GM18505 (cell line): Measurements from ENCODE around the gene ZRSR2.
A peak's percentile ranks its signal among the peaks of the same experiment; 100 is the strongest.
"Not testable (repeated sequence)": the region's sequence is repeated elsewhere in the genome, so short reads cannot be mapped to it uniquely, and the experiment has no call there.

ENCODE experiments used
- ATAC-seq: cut with Tn5 transposase; IDR thresholded peaks from one replicate; pipeline ENCODE4 v1.9.1; 2021; ENCODE audit not compliant: unreplicated experiment
- POLR2A ChIP-seq: IDR thresholded peaks from 4 replicates; pipeline ENCODE4 v1.6.1; 2011; ENCODE audit warnings: borderline replicate concordance; ENCODE audit not compliant: insufficient read depth, insufficient read length; ENCODE audit errors: extremely low read depth

The ZRSR2 gene

DNA sequence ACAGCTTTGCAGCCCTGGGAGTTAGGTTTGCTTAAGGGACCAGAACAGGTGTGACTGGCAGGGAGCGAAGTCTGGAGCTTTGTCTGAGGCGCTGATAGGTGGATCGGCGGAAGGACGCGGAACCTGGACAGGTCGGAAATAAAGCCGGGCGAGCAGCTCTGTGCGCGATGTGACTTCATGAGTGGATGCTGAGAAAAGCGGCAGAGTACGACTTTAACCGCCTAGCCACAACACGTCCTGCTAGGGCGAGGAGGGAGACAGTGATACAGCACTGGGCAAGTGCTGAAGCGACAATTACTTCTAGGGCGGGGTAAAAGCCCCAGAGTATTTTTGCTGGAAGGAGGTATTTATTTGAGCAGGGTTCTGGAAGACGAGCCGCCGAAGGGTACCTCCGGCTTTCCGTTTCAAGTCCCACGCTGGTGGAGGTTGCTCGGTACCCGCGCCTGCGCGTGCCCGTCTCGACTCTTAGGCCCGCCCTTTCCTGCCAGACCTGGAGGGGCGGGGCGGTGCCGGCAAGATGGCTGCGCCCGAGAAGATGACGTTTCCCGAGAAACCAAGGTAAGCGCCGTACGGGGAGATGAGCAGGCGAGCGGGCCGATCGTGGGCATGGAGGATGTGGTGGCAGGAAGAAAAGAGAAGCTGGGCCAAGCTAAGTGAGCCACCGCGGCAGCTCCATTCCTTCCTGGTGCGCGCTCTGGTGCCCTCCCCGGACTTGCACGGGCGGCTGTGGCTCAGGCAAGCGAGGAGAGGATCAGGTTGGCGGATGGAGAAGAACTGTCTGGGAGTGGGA, at the start of gene ZRSR2:
Gene ZRSR2, plus strand, starts transcription at position 506 of the 790 bp plus-strand sequence. Its CDS starts 12 bp downstream, at position 518.
- peak; percentile 96 for ATAC-seq
- peak; percentile 86 for TF ChIP-seq POLR2A

- ATAC-seq, result no peak
Observed at GRCh38 chrX:15744181-15744867, 46.0 kb upstream of the ZRSR2 start.

DNA sequence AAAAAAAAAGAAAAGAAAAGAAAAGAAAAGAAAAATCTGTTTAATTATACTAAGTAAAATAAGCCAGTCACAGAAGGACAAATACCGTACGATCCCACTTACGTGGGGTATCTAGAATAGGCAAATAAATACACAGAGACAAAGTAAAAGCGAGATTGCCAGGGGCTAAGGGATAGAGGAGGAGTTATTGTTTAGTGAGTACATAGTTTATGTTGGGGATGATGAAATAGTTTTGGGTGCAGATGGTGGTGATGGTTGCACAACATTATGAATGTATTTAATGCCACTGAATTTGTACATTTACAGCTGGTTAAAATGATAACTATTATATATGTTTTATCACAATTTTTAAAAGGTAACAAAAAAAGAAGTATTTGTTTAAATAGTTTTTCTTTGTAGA, 45.1 kb upstream of the ZRSR2 start:
- no peak for TF ChIP-seq POLR2A

More at GRCh38 chrX:15744181-15744867, 46.0 kb upstream of the ZRSR2 start:
- TF ChIP-seq POLR2A, result no peak

DNA sequence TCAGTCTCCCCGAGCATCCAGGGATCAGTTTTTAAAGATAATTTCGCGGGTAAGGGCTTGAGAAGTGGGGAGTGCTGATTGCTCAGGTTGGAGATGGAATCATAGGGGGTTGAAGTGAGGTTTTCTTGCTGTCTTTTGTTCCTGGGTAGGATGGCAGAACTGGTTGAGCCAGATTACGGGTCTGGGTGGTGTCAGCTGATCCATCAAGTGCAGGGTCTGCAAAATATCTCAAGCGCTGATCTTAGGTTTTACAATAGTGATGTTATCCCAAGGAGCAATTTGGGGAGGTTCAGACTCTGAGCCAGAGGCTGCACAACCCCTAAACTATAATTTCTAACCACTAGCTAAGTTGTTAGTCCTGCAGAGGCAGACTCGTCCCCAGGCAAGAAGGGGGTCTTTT, 43.6 kb upstream of the ZRSR2 start:
- ATAC-seq, result not testable (repeated sequence)

More for the DNA sequence above, 45.1 kb upstream of the ZRSR2 start:
- no peak for ATAC-seq

DNA sequence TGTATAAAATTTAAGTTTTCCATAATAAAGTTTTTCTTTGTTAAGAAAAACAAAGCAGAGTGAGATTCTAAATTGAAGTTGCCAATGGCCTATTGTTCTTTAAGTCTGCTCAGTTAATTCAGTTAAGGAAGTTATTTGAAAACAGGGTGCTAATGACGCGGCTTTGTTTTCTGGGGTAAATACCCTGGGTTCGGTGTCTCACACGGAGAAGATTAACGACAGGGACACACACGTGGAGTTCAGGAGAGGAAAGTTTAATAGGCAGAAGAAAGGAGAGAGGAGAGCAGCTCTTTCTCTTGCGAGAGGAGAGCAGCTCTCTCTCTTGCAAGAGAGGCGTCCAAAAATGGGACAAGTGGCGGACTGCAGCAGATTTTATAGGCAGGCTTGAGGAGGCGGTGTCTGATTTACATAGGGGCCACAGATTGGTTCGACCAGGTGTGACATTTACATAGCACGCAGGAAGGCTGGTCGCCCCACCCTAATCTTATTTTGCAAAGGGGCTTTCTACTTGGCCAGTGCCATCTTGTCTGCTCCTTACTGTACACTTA, 42.6 kb upstream of the ZRSR2 start:
- no peak for ATAC-seq
- no peak for TF ChIP-seq POLR2A

- no peak for ATAC-seq
- no peak for TF ChIP-seq POLR2A
Observed at GRCh38 chrX:15748841-15749240, 41.4 kb upstream of the ZRSR2 start.

GRCh38 chrX:15749642-15750610, 40.4 kb upstream of the ZRSR2 start:
- peak; percentile 82 for ATAC-seq
- TF ChIP-seq POLR2A, result peak; percentile 34

GRCh38 chrX:15750611-15751154, 39.6 kb upstream of the ZRSR2 start:
- no peak for ATAC-seq
- TF ChIP-seq POLR2A, result no peak

GRCh38 chrX:15751155-15751819, 39.0 kb upstream of the ZRSR2 start:
- no peak for ATAC-seq
- TF ChIP-seq POLR2A, result no peak

DNA sequence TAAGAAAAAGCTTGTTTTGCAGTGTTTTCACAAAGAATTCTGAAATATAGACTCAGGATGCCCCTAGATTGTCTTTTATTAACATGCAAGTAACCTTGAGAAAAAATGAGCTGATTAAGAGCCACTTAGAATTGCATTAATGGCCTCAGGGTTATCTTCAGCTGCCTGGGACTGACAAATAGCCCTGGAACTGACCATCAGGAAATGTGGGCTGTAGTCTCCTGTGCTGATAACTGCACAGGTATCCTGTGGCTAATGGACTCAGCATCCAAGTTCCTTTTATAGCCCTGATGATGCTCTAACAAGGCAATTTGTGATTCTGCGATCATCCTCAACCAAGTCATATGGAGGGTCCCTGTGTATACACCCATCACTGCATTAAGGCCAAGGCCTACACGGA, 35.2 kb upstream of the ZRSR2 start:
- no peak for TF ChIP-seq POLR2A
- no peak for ATAC-seq

- no peak for ATAC-seq
- no peak for TF ChIP-seq POLR2A
Observed at GRCh38 chrX:15758140-15758539, 32.1 kb upstream of the ZRSR2 start.

GRCh38 chrX:15759886-15760285, 30.4 kb upstream of the ZRSR2 start:
- not testable (repeated sequence) for ATAC-seq
